Psoas muscle (tissue), 8 donors: Measurements from ENCODE around the gene RASSF5. TPM values are rescaled to one million over a fixed set of nuclear protein-coding genes. Genes with fewer than 3 reads are reported as not detected.
"Not testable (repeated sequence)": the region's sequence is repeated elsewhere in the genome, so short reads cannot be mapped to it uniquely, and the experiment has no call there.

ENCODE experiments used
- ATAC-seq, 4 donors: fragments of 200-7000 bp; cut with Tn5 transposase; one replicate each; pipeline ENCODE4 v1.9.1; 2020; ENCODE audit warnings: moderate library complexity in 3 of 4, mild to moderate bottlenecking in 2 of 4
- DNase-seq, 2 donors: peaks; one replicate each; pipeline ENCODE4 v3.0.0-alpha.2; 2020
- H3K27ac ChIP-seq: fragments of 200-600 bp; one replicate; pipeline ENCODE4 v1.8.0; 2022
- H3K27me3 ChIP-seq, 3 donors: fragments of 200-600 bp in 1 of 3; one replicate each; pipeline versions ENCODE4 v1.6.1 to v1.8.0; 2013 to 2022; ENCODE audit warnings: low read length in 2 of 3, mild to moderate bottlenecking in 2 of 3, moderate library complexity in 1 of 3; ENCODE audit not compliant: insufficient read depth in 3 of 3
- H3K36me3 ChIP-seq, 2 donors: fragments of 200-600 bp in 1 of 2; one replicate each; pipeline versions ENCODE4 v1.6.1 to v1.8.0; 2013 to 2022; ENCODE audit warnings: low read depth in 1 of 2, mild to moderate bottlenecking in 1 of 2, moderate library complexity in 1 of 2; ENCODE audit not compliant: insufficient read depth in 1 of 2
- H3K4me1 ChIP-seq: fragments of 200-600 bp; one replicate; pipeline ENCODE4 v1.8.0; 2022
- H3K4me3 ChIP-seq: fragments of 200-600 bp; one replicate; pipeline ENCODE4 v1.8.0; 2022; ENCODE audit warnings: mild to moderate bottlenecking
- H3K9me3 ChIP-seq: fragments of 200-600 bp; one replicate; pipeline ENCODE4 v1.8.0; 2022
- CTCF ChIP-seq: fragments of 200-600 bp; IDR thresholded peaks from one replicate; pipeline ENCODE4 v1.8.0; 2022; ENCODE audit warnings: antibody characterized with exemption
- whole genome bisulfite sequencing, 3 donors: extraction: QIAGEN DNeasy Blood & Tissue Kit; methylation state at CpG; one replicate each; pipeline versions ENCODE4 v1.1.6 to v1.1.7; 2013; 5-methylcytosine and 5-hydroxymethylcytosine counted together
- intact Hi-C, 2 donors: fragments of 100-400 bp; cut with DNase I; formaldehyde crosslinking; loops; one replicate each; pipeline versions ENCODE4 v1.11.0 to v1.14.2; 2022
- polyA plus RNA-seq, 3 donors: library from polyadenylated mRNA; stranded (reverse); fragments of 200-250 nt; gene quantifications; one replicate each; pipeline ENCODE4 v1.2.3, GENCODE V29; 2013
- total RNA-seq, 4 donors: library from RNA; stranded (reverse); fragmentation: NEBNext Ultra II Directional in 2 of 4; extraction: Animal tissue kit (Norgen Biotek cat#: 25700) in 2 of 4; gene quantifications; one replicate each; pipeline versions ENCODE4 v1.2.1 to v1.2.4, GENCODE V29; 2021 to 2023
- donor health status: healthy with polysubstance abuse.
- donor health status: DM: no; HTN: no; CAD: no; lungs with moderate emphysema.
- donor health status: Bipolar disorder and iron deficiency.
- donor health status: healthy.
- donor health status: DM: yes; HTN: yes; CAD: no.
- donor health status: DM: no; HTN: no; CAD: no.
- donor health status: DM: no; HTN: no; CAD: no.
- donor health status: DM: yes; HTN: yes; CAD: no.

RASSF5 gene
- total and polyA plus RNA-seq, 7 donors = 1.1 to 14.6 (median 1.9) TPM

- Histone ChIP-seq H3K4me1 (no peaks in the 10 kb centered on the region), H3K9me3 (no peaks in the 10 kb centered on the region), H3K36me3 (no peaks in the 10 kb centered on the region), H3K4me3 (no peak overlapping the region), H3K27me3 (no peaks in the 10 kb centered on the region), H3K27ac (no peak overlapping the region)
- 95 to 100% (median 100%) methylated on average over 2 of the region's 2 CpGs for WGBS, 3 donors
- intact Hi-C loops = no loop called here
- TF ChIP-seq CTCF = no peak
- ATAC-seq (no peak), DNase-seq (no peak)
Observed at GRCh38 chr1:206482611-206483010, 24.7 kb upstream of the RASSF5 start.

- intact Hi-C loops, ATAC-seq, H3K27me3 ChIP-seq, H3K9me3 ChIP-seq, H3K4me1 ChIP-seq, DNase-seq, H3K27ac ChIP-seq, H3K36me3 ChIP-seq, H3K4me3 ChIP-seq: not testable (repeated sequence)
- WGBS, 3 donors = 86 to 93% (median 89%) methylated on average over 1 of the region's 1 CpG
Observed at GRCh38 chr1:206483864-206484263, 23.5 kb upstream of the RASSF5 start.

GRCh38 chr1:206484901-206485300 lies 22.4 kb upstream of the RASSF5 start:
- 91 to 92% (median 91%) methylated on average over 10 of the region's 10 CpGs for WGBS, 3 donors
- no peak for ATAC-seq
- intact Hi-C loops = no loop called here
- Histone ChIP-seq H3K27ac (no peak overlapping the region), H3K4me1 (no peaks in the 10 kb centered on the region), H3K27me3 (no peaks in the 10 kb centered on the region), H3K36me3 (no peaks in the 10 kb centered on the region), H3K9me3 (no peaks in the 10 kb centered on the region), H3K4me3 (no peak overlapping the region)
- no peak for TF ChIP-seq CTCF
- DNase-seq = no peak

GRCh38 chr1:206486995-206487788 lies 20.1 kb upstream of the RASSF5 start:
- no peaks in the 10 kb centered on the region for H3K36me3 ChIP-seq
- intact Hi-C loops = no loop called here
- TF ChIP-seq CTCF = no peak
- no peak overlapping the region for H3K4me3 ChIP-seq
- no peaks in the 10 kb centered on the region for H3K4me1 ChIP-seq
- WGBS, 3 donors = 75 to 78% (median 77%) methylated on average over 15 of the region's 15 CpGs
- no peak for DNase-seq
- no peak for ATAC-seq
- no peak overlapping the region for H3K27ac ChIP-seq
- no peaks in the 10 kb centered on the region for H3K9me3 ChIP-seq
- H3K27me3 ChIP-seq = no peaks in the 10 kb centered on the region

- Histone ChIP-seq H3K36me3 (no peaks in the 10 kb centered on the region), H3K27ac (no peak overlapping the region), H3K4me1 (no peaks in the 10 kb centered on the region), H3K27me3 (no peaks in the 10 kb centered on the region), H3K4me3 (no peak overlapping the region), H3K9me3 (no peaks in the 10 kb centered on the region)
- 88 to 93% (median 89%) methylated on average over 7 of the region's 7 CpGs for WGBS, 3 donors
- ATAC-seq (no peak), DNase-seq (no peak)
- intact Hi-C loops = no loop called here
- TF ChIP-seq CTCF = no peak
Observed at GRCh38 chr1:206487970-206488369, 19.4 kb upstream of the RASSF5 start.
